Measurements from ENCODE around the gene G3BP2. TPM values are rescaled to one million over a fixed set of nuclear protein-coding genes. Genes with fewer than 3 reads are reported as not detected.

G3BP2 gene
- total and polyA plus RNA-seq, 2 experiments from 2014 or later: 86.0 to 176 TPM

GRCh38 chr4:75637176-75637575 lies 36.0 kb downstream of the G3BP2 start:
- Histone ChIP-seq H3K4me2 (no peak overlapping the region), H3K4me1 (ENCODE audit: insufficient read depth) (no peaks in the 10 kb centered on the region), H2AFZ (no peak overlapping the region), H3K9me2 (replicated peaks; ENCODE audit: insufficient read depth) (no peaks in the 10 kb centered on the region), H3K4me3 (no peak overlapping the region), H3K9me3 (ENCODE audit: low read depth) (no peaks in the 10 kb centered on the region), H3K27ac (no peak overlapping the region), H4K20me1 (ENCODE audit: insufficient read depth, poor library complexity, severe bottlenecking) (no peaks in the 10 kb centered on the region), H3K27me3 (no peaks in the 10 kb centered on the region), H3K79me2 (no peaks in the 10 kb centered on the region), H3K36me3 (replicated peaks; ENCODE audit: insufficient read depth, low read depth) (no peaks in the 10 kb centered on the region)
- DNase-seq (ENCODE audit: low spot score): no peak
- WGBS (ENCODE audit: low lambda C conversion rate, missing lambda C conversion rate): 60% methylated on average over 1 of the region's 1 CpG
- TF ChIP-seq EZH2 (IDR thresholded peaks at IDR 0.05; ENCODE audit: borderline replicate concordance) (no peak), EZH2phosphoT487 (IDR thresholded peaks at IDR 0.05; ENCODE audit: low read depth, severe bottlenecking, unreplicated experiment) (no peak)
- TF ChIP-seq, protein P1, sequence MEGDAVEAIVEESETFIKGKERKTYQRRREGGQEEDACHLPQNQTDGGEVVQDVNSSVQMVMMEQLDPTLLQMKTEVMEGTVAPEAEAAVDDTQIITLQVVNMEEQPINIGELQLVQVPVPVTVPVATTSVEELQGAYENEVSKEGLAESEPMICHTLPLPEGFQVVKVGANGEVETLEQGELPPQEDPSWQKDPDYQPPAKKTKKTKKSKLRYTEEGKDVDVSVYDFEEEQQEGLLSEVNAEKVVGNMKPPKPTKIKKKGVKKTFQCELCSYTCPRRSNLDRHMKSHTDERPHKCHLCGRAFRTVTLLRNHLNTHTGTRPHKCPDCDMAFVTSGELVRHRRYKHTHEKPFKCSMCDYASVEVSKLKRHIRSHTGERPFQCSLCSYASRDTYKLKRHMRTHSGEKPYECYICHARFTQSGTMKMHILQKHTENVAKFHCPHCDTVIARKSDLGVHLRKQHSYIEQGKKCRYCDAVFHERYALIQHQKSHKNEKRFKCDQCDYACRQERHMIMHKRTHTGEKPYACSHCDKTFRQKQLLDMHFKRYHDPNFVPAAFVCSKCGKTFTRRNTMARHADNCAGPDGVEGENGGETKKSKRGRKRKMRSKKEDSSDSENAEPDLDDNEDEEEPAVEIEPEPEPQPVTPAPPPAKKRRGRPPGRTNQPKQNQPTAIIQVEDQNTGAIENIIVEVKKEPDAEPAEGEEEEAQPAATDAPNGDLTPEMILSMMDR (IDR thresholded peaks at IDR 0.05; ENCODE audit: poor library complexity): no peak

GRCh38 chr4:75634951-75635350 lies 38.3 kb downstream of the G3BP2 start:
- Histone ChIP-seq H3K27me3 (no peaks in the 10 kb centered on the region), H3K27ac (no peak overlapping the region), H3K9me3 (ENCODE audit: low read depth) (no peaks in the 10 kb centered on the region), H2AFZ (no peak overlapping the region), H3K4me2 (no peak overlapping the region), H3K36me3 (replicated peaks; ENCODE audit: insufficient read depth, low read depth) (no peaks in the 10 kb centered on the region), H3K4me1 (ENCODE audit: insufficient read depth) (no peaks in the 10 kb centered on the region), H4K20me1 (ENCODE audit: insufficient read depth, poor library complexity, severe bottlenecking) (no peaks in the 10 kb centered on the region), H3K9me2 (replicated peaks; ENCODE audit: insufficient read depth) (no peaks in the 10 kb centered on the region), H3K4me3 (no peak overlapping the region), H3K79me2 (no peaks in the 10 kb centered on the region)
- no peak for DNase-seq (ENCODE audit: low spot score)
- TF ChIP-seq EZH2 (IDR thresholded peaks at IDR 0.05; ENCODE audit: borderline replicate concordance) (no peak), EZH2phosphoT487 (IDR thresholded peaks at IDR 0.05; ENCODE audit: low read depth, severe bottlenecking, unreplicated experiment) (no peak)
- TF ChIP-seq, protein P1 (IDR thresholded peaks at IDR 0.05; ENCODE audit: poor library complexity): no peak
- WGBS (ENCODE audit: low lambda C conversion rate, missing lambda C conversion rate): 89% methylated on average over 2 of the region's 2 CpGs

DNA sequence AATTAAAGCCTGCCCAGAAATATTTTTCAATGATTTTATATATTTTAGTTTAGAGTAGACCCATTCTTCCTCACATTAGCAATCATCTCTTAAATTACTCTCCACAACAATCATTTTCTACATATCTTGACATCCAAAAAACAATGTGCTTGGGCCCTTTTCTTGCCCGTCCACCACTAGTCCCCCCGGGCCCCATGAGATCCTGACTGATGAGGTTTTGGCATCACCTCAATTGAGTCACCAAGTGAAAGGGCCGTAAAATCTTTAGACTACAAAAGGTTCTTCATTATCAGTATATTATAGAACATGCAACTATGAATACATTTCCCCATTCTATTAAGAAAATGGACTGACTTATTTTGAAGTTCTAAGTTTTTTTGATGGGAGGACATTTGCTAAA lies 38.9 kb downstream of the G3BP2 start:
- Histone ChIP-seq H3K4me1 (ENCODE audit: insufficient read depth) (no peaks in the 10 kb centered on the region), H2AFZ (no peak overlapping the region), H3K4me3 (no peak overlapping the region), H3K4me2 (no peak overlapping the region), H3K36me3 (replicated peaks; ENCODE audit: insufficient read depth, low read depth) (no peaks in the 10 kb centered on the region), H3K27ac (no peak overlapping the region), H3K9me2 (replicated peaks; ENCODE audit: insufficient read depth) (no peaks in the 10 kb centered on the region), H3K79me2 (no peaks in the 10 kb centered on the region), H3K27me3 (no peaks in the 10 kb centered on the region), H4K20me1 (ENCODE audit: insufficient read depth, poor library complexity, severe bottlenecking) (no peaks in the 10 kb centered on the region), H3K9me3 (ENCODE audit: low read depth) (no peaks in the 10 kb centered on the region)
- TF ChIP-seq, protein P1 (IDR thresholded peaks at IDR 0.05; ENCODE audit: poor library complexity): no peak
- TF ChIP-seq EZH2 (IDR thresholded peaks at IDR 0.05; ENCODE audit: borderline replicate concordance): no peak
- TF ChIP-seq EZH2phosphoT487 (IDR thresholded peaks at IDR 0.05; ENCODE audit: low read depth, severe bottlenecking, unreplicated experiment): no peak
- no peak for DNase-seq (ENCODE audit: low spot score)
- 87% methylated on average over 3 of the region's 3 CpGs for WGBS (ENCODE audit: low lambda C conversion rate, missing lambda C conversion rate)

- DNase-seq (ENCODE audit: low spot score): no peak
- no peaks in the 10 kb centered on the region for H3K4me1 ChIP-seq (ENCODE audit: insufficient read depth)
- H3K27me3 ChIP-seq: no peaks in the 10 kb centered on the region
- no peak for TF ChIP-seq EZH2phosphoT487 (IDR thresholded peaks at IDR 0.05; ENCODE audit: low read depth, severe bottlenecking, unreplicated experiment)
- TF ChIP-seq, protein P1 (IDR thresholded peaks at IDR 0.05; ENCODE audit: poor library complexity): no peak
- TF ChIP-seq EZH2 (IDR thresholded peaks at IDR 0.05; ENCODE audit: borderline replicate concordance): no peak
- no peaks in the 10 kb centered on the region for H3K79me2 ChIP-seq
- WGBS (ENCODE audit: low lambda C conversion rate, missing lambda C conversion rate): 90% methylated on average over 2 of the region's 2 CpGs
- no peaks in the 10 kb centered on the region for H4K20me1 ChIP-seq (ENCODE audit: insufficient read depth, poor library complexity, severe bottlenecking)
- H3K9me2 ChIP-seq (replicated peaks; ENCODE audit: insufficient read depth): no peaks in the 10 kb centered on the region
- no peak overlapping the region for H3K27ac ChIP-seq
- H3K4me2 ChIP-seq: no peak overlapping the region
- H3K4me3 ChIP-seq: no peak overlapping the region
- no peaks in the 10 kb centered on the region for H3K36me3 ChIP-seq (replicated peaks; ENCODE audit: insufficient read depth, low read depth)
- H2AFZ ChIP-seq: no peak overlapping the region
- no peaks in the 10 kb centered on the region for H3K9me3 ChIP-seq (ENCODE audit: low read depth)
Measured at GRCh38 chr4:75633846-75634245, 39.4 kb downstream of the G3BP2 start.
